GM10248 (cell line): Measurements from ENCODE around the gene PRDX2.
A peak's percentile ranks its signal among the peaks of the same experiment; 100 is the strongest.

ENCODE experiments used
- CTCF ChIA-PET: fragments of 300-600 bp; sonication (Branson Sonifier 250); formaldehyde crosslinking; extraction: SDS; loops from one replicate; lab custom pipeline; 2021; ENCODE audit warnings: antibody characterized with exemption; lab: Yijun Ruan, JAX
- POLR2A ChIA-PET: fragments of 350-650 bp; sonication (Branson Sonifier 250); formaldehyde crosslinking; extraction: SDS; loops from one replicate; lab custom pipeline; 2020; ENCODE audit warnings: antibody characterized with exemption; lab: Yijun Ruan, JAX
- DNase-seq: peaks from one replicate; pipeline ENCODE4 v3.0.0; 2012; ENCODE audit errors: extremely low spot score
- TF ChIP-seq, protein P1 (sequence below): IDR thresholded peaks from 2 replicates; pipeline ENCODE4 v1.5.1; 2012; ENCODE audit warnings: mild to moderate bottlenecking, low read depth; ENCODE audit errors: extremely low read depth, missing control alignments, control extremely low read depth

PRDX2 gene

DNA sequence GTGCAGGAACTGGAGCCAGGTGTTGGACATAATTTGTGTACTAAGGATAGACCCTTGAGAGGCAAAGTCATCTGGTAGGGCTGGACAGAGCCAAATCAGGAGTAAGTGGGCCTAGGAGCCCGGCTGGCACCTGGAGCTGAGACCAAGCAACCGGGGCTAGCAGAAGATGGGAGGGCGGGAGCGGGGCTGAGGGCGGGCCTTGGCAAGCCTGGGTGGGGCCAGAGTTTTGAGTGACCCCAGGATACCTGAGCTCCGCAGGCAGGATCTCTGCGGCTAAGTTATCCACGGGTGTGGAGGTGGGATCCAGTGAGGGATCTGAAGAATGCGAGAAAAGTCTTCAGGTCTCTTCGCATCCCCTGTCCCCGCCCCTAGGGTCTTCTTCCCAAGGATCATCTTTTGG is 34.5 kb downstream of the PRDX2 start:
- CTCF ChIA-PET = interaction anchor here (1.3 to 18.0 kb wide), 10 partner anchors 9 to 327 kb away, joined by 5 to 550 read pairs (median 16); partner anchors contain the start of genes BEST2, GET3, HOOK2 and JUNB
- POLR2A ChIA-PET = interaction anchor here (0.8 kb wide), 1 partner anchor 25 kb away, joined by 3 read pairs; the partner anchor contains the start of gene JUNB
- no peak for DNase-seq
- TF ChIP-seq, protein P1, sequence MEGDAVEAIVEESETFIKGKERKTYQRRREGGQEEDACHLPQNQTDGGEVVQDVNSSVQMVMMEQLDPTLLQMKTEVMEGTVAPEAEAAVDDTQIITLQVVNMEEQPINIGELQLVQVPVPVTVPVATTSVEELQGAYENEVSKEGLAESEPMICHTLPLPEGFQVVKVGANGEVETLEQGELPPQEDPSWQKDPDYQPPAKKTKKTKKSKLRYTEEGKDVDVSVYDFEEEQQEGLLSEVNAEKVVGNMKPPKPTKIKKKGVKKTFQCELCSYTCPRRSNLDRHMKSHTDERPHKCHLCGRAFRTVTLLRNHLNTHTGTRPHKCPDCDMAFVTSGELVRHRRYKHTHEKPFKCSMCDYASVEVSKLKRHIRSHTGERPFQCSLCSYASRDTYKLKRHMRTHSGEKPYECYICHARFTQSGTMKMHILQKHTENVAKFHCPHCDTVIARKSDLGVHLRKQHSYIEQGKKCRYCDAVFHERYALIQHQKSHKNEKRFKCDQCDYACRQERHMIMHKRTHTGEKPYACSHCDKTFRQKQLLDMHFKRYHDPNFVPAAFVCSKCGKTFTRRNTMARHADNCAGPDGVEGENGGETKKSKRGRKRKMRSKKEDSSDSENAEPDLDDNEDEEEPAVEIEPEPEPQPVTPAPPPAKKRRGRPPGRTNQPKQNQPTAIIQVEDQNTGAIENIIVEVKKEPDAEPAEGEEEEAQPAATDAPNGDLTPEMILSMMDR = no peak

DNA sequence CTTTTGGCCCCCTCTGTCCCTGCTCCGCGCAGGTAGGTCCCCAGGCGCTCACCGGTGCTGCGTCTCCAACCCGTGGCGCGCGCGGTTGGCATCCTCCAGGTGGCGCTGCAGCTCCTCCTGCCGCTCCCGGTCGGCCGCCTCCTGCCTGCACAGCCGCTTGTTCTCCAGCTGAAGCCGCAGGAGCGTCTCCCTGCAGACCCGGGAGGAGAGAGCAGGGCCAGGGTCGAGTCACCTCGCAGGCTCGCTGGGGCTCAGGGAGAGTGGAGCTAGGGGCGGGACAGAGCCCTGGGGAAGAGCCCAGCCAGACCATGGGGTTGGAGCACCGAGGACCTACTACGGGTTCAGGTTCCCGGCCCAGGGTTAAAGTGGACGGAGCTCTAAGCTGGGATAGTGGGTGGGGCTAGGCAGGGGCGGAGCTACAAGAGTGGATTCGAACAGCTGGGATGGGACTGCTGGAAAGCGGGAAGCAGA is 35.5 kb downstream of the PRDX2 start:
- POLR2A ChIA-PET = interaction anchor here (3.0 kb wide), 1 partner anchor 26 kb away, joined by 25 read pairs; the partner anchor contains the start of gene JUNB
- CTCF ChIA-PET = interaction anchor here (0.6 to 18.0 kb wide), 41 partner anchors 10 to 328 kb away, joined by 3 to 550 read pairs (median 5); partner anchors contain the start of genes BEST2, GCDH, GET3 and HOOK2
- DNase-seq = peak; percentile 83
- TF ChIP-seq, protein P1 = peak; percentile 97

DNA sequence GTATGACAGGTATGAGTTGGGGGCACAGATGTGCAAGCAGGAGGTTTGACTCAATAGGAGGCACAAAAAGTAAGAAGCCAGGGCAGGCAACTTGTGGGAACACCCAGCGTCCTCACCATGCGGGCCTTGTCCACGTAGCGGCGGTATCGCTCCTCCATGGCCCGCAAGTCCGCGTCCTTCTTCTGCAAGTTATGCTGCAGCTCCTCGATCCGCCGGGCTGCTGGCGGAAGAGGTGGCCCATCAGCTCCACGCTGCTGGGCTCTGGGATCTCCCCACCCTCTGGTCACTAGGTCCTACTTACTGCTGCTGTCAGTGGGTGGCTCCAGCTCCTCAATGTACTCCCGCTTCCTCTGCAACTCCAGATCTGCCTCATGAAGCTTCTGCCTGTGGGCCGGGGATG is 36.9 kb downstream of the PRDX2 start:
- CTCF ChIA-PET = interaction anchor here (0.9 to 18.0 kb wide), 14 partner anchors 11 to 201 kb away, joined by 3 to 550 read pairs (median 16); partner anchors contain the start of genes BEST2, GET3, HOOK2 and JUNB
- DNase-seq = no peak
- TF ChIP-seq, protein P1 = no peak
- POLR2A ChIA-PET = interaction anchor here (3.0 kb wide), 1 partner anchor 27 kb away, joined by 25 read pairs; the partner anchor contains the start of gene JUNB

DNA sequence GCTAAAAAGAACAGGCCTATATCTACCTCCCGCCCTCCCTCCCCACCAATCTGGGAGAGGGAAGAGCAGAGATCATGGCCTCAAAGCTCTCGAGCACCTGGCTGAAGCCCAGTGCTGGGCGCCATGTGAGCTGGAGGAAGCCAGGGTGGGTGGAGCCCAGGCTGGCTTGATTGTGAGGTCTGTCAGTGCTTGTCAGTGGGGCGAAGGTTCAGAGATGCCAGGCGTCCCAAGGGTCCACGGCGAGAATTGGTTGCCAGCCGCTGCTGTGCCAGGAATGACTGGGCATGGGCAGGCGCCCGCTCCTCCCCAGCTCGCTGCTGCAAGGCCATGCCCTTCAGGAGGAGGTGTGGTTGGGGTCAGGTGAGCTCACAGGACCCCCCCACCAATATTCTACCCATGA is 38.5 kb downstream of the PRDX2 start:
- ChIA-PET POLR2A (interaction anchor here (1.1 kb wide), 1 partner anchor 30 kb away, joined by 3 read pairs; no protein-coding TSS in a partner anchor), CTCF (interaction anchor here (1.1 to 18.0 kb wide), 10 partner anchors 13 to 341 kb away, joined by 3 to 550 read pairs (median 4); partner anchors contain the start of genes BEST2, GET3, HOOK2 and JUNB)
- DNase-seq = no peak
- TF ChIP-seq, protein P1 = no peak

DNA sequence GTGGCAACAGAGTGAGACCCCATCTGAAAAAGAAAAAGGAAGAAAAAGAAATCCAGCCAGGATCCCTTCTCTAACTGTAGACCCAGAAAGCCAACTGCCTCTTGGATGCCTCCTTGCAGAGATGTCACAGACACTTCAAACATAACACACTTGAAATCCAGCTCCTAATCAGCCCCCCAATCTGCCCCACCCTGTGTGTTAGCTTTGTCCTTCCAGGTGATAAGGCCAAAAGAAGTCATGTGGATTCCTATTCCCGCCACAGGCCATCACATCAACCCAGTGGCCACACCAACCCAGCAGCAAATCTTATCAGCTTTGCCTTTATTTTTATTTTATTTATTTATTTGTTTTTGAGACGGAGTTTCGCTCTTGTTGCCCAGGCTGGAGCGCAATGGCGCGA is 41.9 kb downstream of the PRDX2 start:
- DNase-seq = no peak
- CTCF ChIA-PET = interaction anchor here (0.8 to 18.0 kb wide), 32 partner anchors 9 to 701 kb away, joined by 3 to 550 read pairs (median 4); partner anchors contain the start of genes BEST2, GET3, HOOK2 and JUNB
- POLR2A ChIA-PET = interaction anchor here (1.6 kb wide), 1 partner anchor 32 kb away, joined by 10 read pairs; the partner anchor contains the start of gene JUNB
- TF ChIP-seq, protein P1 = no peak

DNA sequence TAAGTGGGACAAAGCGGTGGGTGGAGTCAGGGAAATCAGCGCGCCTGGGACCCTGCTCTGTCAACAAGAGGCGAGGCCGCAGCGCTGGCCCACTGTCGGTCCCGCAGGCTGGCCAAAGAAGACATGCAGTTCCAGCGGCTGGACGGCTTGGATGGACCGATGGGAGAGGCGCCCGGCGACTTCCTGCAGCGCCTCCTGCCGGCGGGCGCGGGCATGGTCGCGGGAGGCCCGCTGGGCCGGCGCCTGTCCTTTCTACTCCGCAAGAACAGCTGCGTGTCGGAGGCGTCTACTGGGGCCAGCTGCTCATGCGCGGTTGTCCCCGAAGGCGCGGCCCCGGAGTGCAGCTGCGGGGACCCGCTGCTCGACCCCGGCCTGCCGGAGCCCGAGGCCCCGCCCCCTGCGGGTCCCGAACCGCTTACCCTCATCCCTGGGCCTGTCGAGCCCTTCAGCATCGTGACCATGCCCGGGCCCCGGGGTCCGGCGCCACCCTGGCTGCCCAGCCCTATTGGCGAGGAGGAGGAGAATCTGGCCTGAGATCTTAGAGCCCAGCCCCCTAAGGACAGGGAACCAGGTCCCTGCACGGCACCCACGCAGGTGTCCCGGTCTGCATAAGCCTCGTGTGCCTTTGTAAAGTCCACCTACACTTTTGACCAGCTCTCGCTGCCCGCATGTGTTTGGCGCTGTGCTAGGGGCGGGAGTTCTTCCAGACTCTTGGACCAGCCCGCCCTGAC is 43.9 kb downstream of the PRDX2 start:
- peak; percentile 85 for DNase-seq
- ChIA-PET POLR2A (interaction anchor here (1.4 kb wide), 1 partner anchor 34 kb away, joined by 3 read pairs; the partner anchor contains the start of gene JUNB), CTCF (interaction anchor here (0.6 to 23.7 kb wide), 34 partner anchors 5 to 698 kb away, joined by 3 to 550 read pairs (median 4); partner anchors contain the start of genes BEST2, DHPS, DNASE2 and GET3)
- TF ChIP-seq, protein P1 = peak; percentile 82
